Measurements from ENCODE around the gene CDON. TPM values are rescaled to one million over a fixed set of nuclear protein-coding genes. Genes with fewer than 3 reads are reported as not detected.

CDON gene
- total RNA-seq, 2 experiments from 2014 or later = 1.9 to 2.7 TPM

DNA sequence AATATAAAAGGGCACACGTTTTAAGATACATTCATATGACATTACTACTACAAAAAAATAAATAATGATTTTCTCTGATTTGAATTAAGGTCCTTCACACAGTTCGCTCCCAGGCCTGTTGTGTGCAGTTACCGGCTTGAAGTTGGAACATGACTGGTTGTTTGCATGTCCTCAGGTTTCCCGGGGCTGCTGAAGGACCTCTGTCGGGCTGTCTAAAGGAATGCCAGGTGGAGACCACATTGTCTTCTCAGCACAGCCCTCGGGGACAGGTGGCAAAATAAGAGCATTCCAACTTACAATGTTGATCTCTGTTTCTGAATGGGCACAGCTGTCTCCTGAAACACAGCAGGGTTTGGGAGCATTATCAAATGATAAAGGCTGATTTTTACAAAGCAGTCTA lies 101.9 kb downstream of the CDON start:
- Mint-ChIP-seq H3K36me3 (ENCODE audit: low read depth) (peaks cover 17% of the 10 kb centered on the region), H3K4me3 (no peak overlapping the region), H3K9me3 (peaks cover 5% of the 10 kb centered on the region), H3K4me1 (ENCODE audit: low read depth) (peaks cover 6% of the 10 kb centered on the region), H3K27me3 (no peaks in the 10 kb centered on the region), H3K27ac (no peak overlapping the region)
- H3K4me3 ChIP-seq (ENCODE audit: low read length) = no peak overlapping the region
- POLR2A ChIA-PET = no interaction called here
- H3K27me3 ChIP-seq (ENCODE audit: control insufficient read depth in 1 of 2, insufficient read depth in 2 of 2, low read length in 2 of 2) = no peaks in the 10 kb centered on the region
- H3K4me1 ChIP-seq (ENCODE audit: insufficient read depth, low read length) = peaks cover 3% of the 10 kb centered on the region
- peaks cover 0 to 4% of the 10 kb centered on the region in 2 experiments for H3K9me3 ChIP-seq (ENCODE audit: control insufficient read depth in 1 of 2, insufficient read depth in 1 of 2, low read length in 2 of 2)
- TF ChIP-seq, protein P1, sequence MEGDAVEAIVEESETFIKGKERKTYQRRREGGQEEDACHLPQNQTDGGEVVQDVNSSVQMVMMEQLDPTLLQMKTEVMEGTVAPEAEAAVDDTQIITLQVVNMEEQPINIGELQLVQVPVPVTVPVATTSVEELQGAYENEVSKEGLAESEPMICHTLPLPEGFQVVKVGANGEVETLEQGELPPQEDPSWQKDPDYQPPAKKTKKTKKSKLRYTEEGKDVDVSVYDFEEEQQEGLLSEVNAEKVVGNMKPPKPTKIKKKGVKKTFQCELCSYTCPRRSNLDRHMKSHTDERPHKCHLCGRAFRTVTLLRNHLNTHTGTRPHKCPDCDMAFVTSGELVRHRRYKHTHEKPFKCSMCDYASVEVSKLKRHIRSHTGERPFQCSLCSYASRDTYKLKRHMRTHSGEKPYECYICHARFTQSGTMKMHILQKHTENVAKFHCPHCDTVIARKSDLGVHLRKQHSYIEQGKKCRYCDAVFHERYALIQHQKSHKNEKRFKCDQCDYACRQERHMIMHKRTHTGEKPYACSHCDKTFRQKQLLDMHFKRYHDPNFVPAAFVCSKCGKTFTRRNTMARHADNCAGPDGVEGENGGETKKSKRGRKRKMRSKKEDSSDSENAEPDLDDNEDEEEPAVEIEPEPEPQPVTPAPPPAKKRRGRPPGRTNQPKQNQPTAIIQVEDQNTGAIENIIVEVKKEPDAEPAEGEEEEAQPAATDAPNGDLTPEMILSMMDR (IDR thresholded peaks at IDR 0.05) = no peak
- CTCF ChIA-PET = no interaction called here
- ATAC-seq (ENCODE audit: poor library complexity) (no peak), DNase-seq (no peak)
- no peak overlapping the region for H3K27ac ChIP-seq (ENCODE audit: low read depth in 1 of 2, low read length in 2 of 2)
- intact Hi-C loops (cut with DNase I, micrococcal nuclease) = no loop called here
- no peaks in the 10 kb centered on the region for H3K36me3 ChIP-seq (ENCODE audit: insufficient read depth, low read length)

DNA sequence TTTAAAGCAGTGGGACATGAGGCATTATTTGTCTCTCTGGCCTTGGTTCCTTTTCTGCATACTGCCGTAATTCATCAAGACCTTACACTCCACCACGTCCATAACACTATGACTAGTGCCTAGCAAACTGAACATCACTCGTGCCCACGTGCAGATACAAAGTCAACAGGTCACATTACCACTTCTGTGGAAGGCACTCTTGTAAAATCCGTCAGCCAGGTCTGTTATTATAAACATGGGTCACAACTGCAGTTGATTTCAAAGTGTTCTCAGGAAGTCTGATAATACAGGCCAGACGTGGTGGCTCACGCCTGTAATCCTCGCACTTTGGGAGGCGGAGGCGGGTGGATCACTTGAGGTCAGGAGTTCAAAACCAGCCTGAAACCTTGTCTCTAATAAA lies 102.7 kb downstream of the CDON start:
- Histone ChIP-seq H3K9me3 (ENCODE audit: control insufficient read depth in 1 of 2, insufficient read depth in 1 of 2, low read length in 2 of 2) (peaks cover 0 to 4% of the 10 kb centered on the region in 2 experiments), H3K4me3 (ENCODE audit: low read length) (no peak overlapping the region), H3K36me3 (ENCODE audit: insufficient read depth, low read length) (no peaks in the 10 kb centered on the region), H3K27ac (ENCODE audit: low read depth in 1 of 2, low read length in 2 of 2) (no peak overlapping the region), H3K27me3 (ENCODE audit: control insufficient read depth in 1 of 2, insufficient read depth in 2 of 2, low read length in 2 of 2) (no peaks in the 10 kb centered on the region), H3K4me1 (ENCODE audit: insufficient read depth, low read length) (peaks cover 3% of the 10 kb centered on the region)
- Mint-ChIP-seq H3K27ac (no peak overlapping the region), H3K4me1 (ENCODE audit: low read depth) (peaks cover 6% of the 10 kb centered on the region), H3K9me3 (peaks cover 5% of the 10 kb centered on the region), H3K4me3 (no peak overlapping the region), H3K36me3 (ENCODE audit: low read depth) (peaks cover 17% of the 10 kb centered on the region), H3K27me3 (no peaks in the 10 kb centered on the region)
- CTCF ChIA-PET = interaction anchor here (0.5 kb wide), 1 partner anchor 13 kb away, joined by 3 read pairs; no protein-coding TSS in a partner anchor
- POLR2A ChIA-PET = no interaction called here
- no peak for DNase-seq
- TF ChIP-seq, protein P1 (IDR thresholded peaks at IDR 0.05) = no peak
- intact Hi-C loops (cut with DNase I, micrococcal nuclease) = no loop called here
- no peak for ATAC-seq (ENCODE audit: poor library complexity)

DNA sequence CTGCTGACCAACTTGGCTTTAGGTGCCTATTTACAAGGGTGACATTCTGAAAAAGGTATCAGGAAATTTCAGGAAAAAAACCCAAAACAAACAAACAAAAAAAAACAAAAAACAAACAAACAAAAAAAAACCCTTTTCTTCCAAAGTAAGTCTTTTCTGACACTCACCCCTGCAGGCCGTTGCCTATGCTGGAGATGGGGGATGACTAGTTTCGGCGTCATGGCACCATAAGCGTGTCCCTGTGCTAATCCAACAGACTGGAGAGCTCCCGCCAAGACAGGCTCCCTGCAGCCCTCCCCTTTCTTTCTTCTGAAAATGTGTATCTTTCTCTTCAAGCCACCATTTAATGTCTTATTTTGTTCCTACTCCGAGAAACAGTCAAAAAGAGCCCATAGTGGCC lies 103.2 kb downstream of the CDON start:
- Mint-ChIP-seq H3K27me3 (no peaks in the 10 kb centered on the region), H3K36me3 (ENCODE audit: low read depth) (peaks cover 17% of the 10 kb centered on the region), H3K4me3 (no peak overlapping the region), H3K27ac (no peak overlapping the region), H3K9me3 (peaks cover 5% of the 10 kb centered on the region), H3K4me1 (ENCODE audit: low read depth) (peaks cover 6% of the 10 kb centered on the region)
- Histone ChIP-seq H3K27ac (ENCODE audit: low read depth in 1 of 2, low read length in 2 of 2) (no peak overlapping the region), H3K27me3 (ENCODE audit: control insufficient read depth in 1 of 2, insufficient read depth in 2 of 2, low read length in 2 of 2) (no peaks in the 10 kb centered on the region), H3K9me3 (ENCODE audit: control insufficient read depth in 1 of 2, insufficient read depth in 1 of 2, low read length in 2 of 2) (peaks cover 0 to 4% of the 10 kb centered on the region in 2 experiments), H3K4me3 (ENCODE audit: low read length) (no peak overlapping the region), H3K36me3 (ENCODE audit: insufficient read depth, low read length) (no peaks in the 10 kb centered on the region), H3K4me1 (ENCODE audit: insufficient read depth, low read length) (peaks cover 3% of the 10 kb centered on the region)
- CTCF ChIA-PET = interaction anchor here (0.5 kb wide), 1 partner anchor 13 kb away, joined by 3 read pairs; no protein-coding TSS in a partner anchor
- ATAC-seq (ENCODE audit: poor library complexity) = no peak
- intact Hi-C loops (cut with DNase I, micrococcal nuclease) = no loop called here
- POLR2A ChIA-PET = no interaction called here
- TF ChIP-seq, protein P1 (IDR thresholded peaks at IDR 0.05) = no peak
- DNase-seq = no peak

All from CD4-positive, alpha-beta T cell (primary cell).